NOMO-1 treated with DMSO at 0.1 percent for 48 hours (cell line): ENCODE measurements around the gene PLCD1.
"Not testable (repeated sequence)": the region's sequence is repeated elsewhere in the genome, so short reads cannot be mapped to it uniquely, and the experiment has no call there.

Experiments used
- DNase-seq: peaks from one replicate; lab custom pipeline; 2025; ENCODE audit not compliant: unreplicated experiment; lab: John Stamatoyannopoulos, UW

Gene PLCD1

GRCh38 chr3:38038447-38038911 lies 9.0 kb upstream of the PLCD1 start:
- no peak for DNase-seq

DNA sequence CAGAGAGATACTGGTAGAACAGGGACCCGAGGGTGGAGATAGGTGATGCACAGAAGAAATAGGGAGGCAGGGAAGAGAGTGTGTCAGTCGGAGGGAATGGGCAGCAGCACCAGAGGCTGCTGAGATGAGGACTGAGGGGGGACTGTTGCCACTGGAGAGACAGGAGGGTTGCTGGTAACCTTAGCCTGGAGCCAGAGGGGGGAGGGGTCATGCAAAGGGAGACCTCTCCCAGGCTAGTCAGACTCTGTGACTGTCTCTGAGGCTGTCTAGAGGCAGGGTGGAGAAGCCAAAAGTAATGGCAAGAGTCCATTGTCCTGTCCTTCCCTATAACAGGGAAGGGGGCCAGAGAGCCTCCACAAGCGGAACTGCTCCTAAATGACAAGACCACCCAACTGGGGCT lies 7.5 kb upstream of the PLCD1 start:
- no peak for DNase-seq

DNA sequence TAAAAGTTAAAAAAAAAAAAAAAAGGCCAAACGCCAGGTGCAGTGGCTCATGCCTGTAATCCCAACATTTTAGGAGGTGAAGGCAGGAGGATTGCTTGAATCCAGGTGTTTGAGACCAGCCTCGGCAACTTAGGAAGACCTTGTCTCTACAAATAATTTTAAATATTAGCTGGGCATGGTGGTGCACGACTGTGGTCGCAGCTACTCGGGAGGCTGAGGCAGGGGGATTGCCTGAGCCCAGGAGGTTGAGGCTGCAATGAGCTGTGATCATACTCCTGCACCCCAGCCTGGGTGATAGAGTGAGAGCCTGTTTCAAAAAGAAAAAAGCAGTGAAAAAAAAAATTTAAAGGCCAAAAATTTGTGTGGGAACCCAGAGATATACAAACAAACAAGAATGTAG lies 6.8 kb upstream of the PLCD1 start:
- no peak for DNase-seq

GRCh38 chr3:38034335-38034734 lies 4.9 kb upstream of the PLCD1 start:
- DNase-seq, result not testable (repeated sequence)

- DNase-seq, result not testable (repeated sequence)
Measured at GRCh38 chr3:38033586-38033985, 4.1 kb upstream of the PLCD1 start.

- no peak for DNase-seq
Measured at GRCh38 chr3:38032328-38032865, 3.0 kb upstream of the PLCD1 start.

GRCh38 chr3:38031022-38031994 lies 1.9 kb upstream of the PLCD1 start:
- no peak for DNase-seq

DNA sequence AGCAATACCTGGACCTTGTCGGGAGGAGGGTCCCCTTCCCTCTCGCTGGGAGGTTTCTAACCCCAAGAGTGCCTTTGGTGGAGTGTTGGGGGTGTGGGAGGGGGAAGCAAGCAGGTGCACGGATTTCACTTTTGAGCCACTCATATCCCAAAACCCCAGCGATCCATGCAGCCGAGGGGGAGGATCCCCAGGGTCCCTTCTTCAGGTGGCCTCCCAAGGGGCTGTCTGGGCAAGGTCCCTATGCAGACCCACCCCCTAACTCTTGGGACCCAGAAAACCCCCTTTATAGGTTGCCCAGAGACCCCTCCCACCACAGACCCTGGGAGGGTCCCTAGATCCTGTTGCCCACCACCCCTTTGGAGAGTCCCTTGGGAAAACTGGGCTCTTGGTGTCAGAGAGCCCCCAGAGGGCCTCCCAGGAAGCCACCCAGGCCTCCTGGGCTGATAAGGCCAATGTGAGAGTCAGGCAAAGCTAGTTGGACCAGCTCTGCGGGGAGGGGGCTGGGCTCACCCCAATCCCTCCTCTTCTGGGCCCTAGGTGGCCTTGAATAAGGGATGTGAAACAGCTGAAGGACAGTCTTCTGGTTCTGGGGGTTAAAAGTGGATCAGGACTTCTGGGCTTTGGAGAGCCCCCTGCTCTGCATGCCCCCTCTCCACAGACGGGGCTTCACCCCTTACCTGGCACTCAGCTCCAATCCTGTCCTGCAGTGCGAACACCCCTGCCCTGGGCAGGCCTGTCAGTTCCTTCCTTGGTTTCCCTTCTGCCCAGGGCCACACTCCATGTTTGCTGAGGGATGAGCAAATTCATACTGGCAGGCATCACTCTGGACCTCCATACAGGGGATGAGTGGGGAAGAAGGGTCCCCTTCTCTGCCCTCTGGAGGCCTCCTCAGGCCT lies 932 bp upstream of the PLCD1 start:
- no peak for DNase-seq

DNA sequence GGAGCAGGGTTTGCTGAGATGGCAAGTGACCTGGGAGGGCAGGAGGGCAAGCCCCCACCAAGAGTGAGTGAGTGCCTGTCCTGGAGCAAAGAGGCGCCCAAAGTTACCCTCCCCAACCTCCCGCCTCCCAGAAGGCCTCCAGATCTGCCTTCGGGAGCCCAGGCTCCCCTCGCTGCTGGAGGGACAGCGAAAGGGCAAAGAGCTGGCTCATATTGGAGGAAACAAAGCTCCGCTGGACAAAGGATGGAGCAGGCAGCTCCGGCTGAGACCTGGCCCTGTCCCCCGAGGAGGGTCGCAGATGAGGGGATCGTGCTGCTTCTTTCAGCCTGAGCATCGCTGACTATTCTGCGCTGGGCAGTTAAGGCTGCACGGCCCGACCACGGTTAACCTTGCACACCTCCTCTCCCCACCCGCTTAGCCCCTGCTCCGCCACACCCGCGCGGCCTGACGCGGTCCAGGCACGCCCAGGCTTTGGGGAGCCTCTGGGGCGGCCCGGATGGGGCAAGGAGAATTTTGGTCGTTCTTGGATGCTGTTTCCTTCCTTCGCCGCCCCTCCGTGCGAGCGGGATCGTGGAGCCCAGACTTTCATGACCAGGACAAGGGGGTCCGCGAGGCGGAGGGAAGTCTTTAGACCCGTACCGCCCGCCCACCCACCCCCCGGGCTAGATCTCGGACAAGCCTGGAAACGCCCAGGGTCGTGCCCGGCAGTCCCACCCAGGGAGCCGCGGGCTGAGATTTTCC lies 651 bp downstream of the PLCD1 start:
- no peak for DNase-seq

DNA sequence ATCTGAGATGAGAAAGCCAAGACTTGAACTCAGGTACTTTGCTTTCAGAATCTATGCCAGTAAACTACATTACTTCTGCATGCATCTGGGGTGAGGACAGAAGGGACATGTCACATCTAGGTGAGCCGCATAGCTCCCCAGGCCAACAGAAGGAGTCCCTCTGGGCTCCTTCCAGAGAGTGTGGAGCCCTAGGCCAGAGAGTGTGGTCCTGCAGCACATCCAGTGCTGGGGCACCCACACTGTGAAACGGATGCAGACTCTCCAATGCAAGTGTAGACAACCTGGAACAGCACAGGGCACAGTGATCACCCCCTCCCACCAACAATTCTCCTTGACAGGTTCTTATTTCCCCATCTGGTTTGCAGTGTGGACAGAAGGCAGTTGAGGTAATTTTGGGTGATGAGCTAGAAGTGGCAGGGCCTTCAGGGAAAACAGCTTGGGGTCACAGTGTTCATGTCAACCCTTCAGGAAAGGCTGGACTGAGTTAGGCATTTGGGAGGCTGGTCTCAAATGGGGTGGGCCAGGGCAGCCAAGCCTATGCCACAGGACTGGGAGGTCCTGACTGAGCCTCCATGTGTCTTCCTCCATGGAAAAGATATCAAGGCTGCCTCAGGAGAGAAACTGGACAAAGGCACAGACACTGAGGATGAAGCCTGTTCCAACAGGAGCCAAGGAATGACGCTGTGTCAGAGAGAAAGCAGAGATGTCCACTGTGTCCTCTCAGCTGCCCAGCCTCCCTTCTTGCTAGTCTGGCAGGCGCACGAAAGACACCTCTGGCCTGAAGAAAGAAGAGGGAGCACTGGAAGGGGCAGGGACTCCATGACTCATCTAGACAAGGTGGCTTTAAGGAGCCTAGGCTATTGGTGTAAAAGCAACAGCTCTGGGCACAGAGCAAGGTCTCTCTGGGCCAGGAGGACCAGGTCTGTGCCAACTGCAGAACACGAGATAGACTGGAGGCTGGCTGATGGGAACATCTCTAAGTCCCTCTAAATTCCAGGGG lies 1.7 kb downstream of the PLCD1 start:
- DNase-seq, result no peak

- no peak for DNase-seq
Measured at GRCh38 chr3:38026856-38027255, 2.6 kb downstream of the PLCD1 start.

DNA sequence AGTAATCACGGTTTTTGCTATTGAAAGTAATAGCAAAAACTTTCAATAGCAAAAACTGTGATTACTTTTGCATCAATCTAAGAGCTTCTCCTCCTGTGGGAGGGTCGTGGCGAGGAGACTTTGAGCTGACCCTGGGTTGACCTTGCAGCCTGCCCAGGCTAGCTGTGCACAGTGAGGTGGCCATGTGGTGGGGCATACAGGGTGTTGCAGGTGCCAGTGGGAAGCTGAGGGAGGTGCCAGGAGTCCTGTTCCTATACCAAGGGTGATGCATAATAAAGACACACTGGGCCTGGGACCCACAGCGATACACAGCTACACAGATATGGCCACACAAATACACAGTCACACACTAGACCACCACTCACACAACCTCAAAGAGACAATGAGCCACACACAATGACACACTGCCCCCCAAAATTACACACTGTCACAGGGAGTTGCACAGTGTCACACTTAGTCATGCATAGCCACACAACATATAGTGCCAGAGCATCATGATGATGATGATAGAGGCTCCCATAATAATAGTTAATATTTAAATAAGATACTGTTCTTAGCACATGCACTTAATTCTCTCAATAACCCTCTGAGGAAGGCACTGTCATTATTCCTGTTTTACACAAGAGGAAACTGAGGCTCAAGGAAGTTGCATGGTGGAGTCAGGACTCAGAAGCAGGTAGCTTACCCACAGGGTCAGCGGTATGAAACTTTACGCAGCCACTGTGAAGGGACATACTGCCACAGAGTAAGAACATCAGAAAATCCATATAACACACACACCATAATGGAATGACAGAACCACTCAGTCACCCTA lies 6.3 kb downstream of the PLCD1 start:
- DNase-seq, result no peak

DNA sequence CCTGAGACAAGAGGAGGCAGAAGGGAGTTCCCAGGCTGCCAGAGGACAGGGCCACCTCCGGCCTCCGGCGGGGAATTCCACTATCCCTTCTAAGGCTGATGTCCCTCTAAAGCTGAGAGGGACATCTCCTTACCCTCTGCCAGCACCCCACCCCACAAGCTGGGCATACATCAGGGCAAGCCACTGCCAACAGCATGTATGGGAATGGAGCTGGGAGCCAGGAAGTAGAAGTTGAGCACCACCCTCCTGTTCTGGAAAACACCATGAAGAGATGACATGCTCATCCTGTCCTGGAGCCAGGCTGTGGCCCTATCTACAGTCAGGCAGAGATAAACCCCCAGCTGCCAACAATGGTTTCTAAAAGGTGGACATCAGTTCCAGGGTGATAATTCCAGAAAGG lies 7.1 kb downstream of the PLCD1 start:
- no peak for DNase-seq

GRCh38 chr3:38021196-38021595 lies 8.2 kb downstream of the PLCD1 start:
- DNase-seq, result no peak

- DNase-seq, result no peak
Measured at GRCh38 chr3:38020342-38020726, 9.1 kb downstream of the PLCD1 start.

GRCh38 chr3:38019658-38020341 lies 9.6 kb downstream of the PLCD1 start:
- no peak for DNase-seq

- no peak for DNase-seq
Measured at GRCh38 chr3:38018296-38019266, 10.9 kb downstream of the PLCD1 start.
